Spleen (tissue), 11 donors: Measurements from ENCODE around the gene SLC12A3. TPM values are rescaled to one million over a fixed set of nuclear protein-coding genes. Genes with fewer than 3 reads are reported as not detected.

ENCODE experiments used
- DNase-seq: peaks from one replicate; pipeline ENCODE4 v3.0.0-alpha.2; 2020
- H3K27ac ChIP-seq, 8 donors: fragments of 200-600 bp; sonication (generic) in 7 of 8; 1 replicate in 4 of 8; 2 replicates in 4 of 8; pipeline versions ENCODE4 v1.5.0 to v1.8.0; 2016 to 2021; ENCODE audit warnings: inconsistent platforms in 4 of 8, mild to moderate bottlenecking in 4 of 8, moderate library complexity in 1 of 8
- H3K27me3 ChIP-seq, 7 donors: fragments of 200-600 bp; sonication (generic) in 6 of 7; replicated peaks in 1 of 7; 1 replicate in 4 of 7; 2 replicates in 3 of 7; pipeline versions ENCODE4 v1.5.0 to v1.8.0; 2016 to 2021; ENCODE audit warnings: inconsistent platforms in 3 of 7, mild to moderate bottlenecking in 1 of 7
- H3K36me3 ChIP-seq, 6 donors: fragments of 200-600 bp; sonication (generic) in 5 of 6; 1 replicate in 4 of 6; 2 replicates in 2 of 6; pipeline versions ENCODE4 v1.5.0 to v1.8.0; 2016 to 2021; ENCODE audit warnings: inconsistent platforms in 2 of 6
- H3K4me1 ChIP-seq, 6 donors: fragments of 200-600 bp; sonication (generic) in 5 of 6; 1 replicate in 3 of 6; 2 replicates in 3 of 6; pipeline versions ENCODE4 v1.5.0 to v1.8.0; 2016 to 2021; ENCODE audit warnings: inconsistent platforms in 3 of 6
- H3K4me3 ChIP-seq, 8 donors: fragments of 200-600 bp; sonication (generic) in 7 of 8; 1 replicate in 4 of 8; 2 replicates in 4 of 8; pipeline versions ENCODE4 v1.5.0 to v1.8.0; 2016 to 2021; ENCODE audit warnings: inconsistent platforms in 4 of 8, mild to moderate bottlenecking in 4 of 8, moderate library complexity in 2 of 8
- H3K9me3 ChIP-seq, 8 donors: fragments of 200-600 bp; sonication (generic) in 7 of 8; 1 replicate in 4 of 8; 2 replicates in 4 of 8; pipeline versions ENCODE4 v1.5.0 to v1.8.0; 2016 to 2021; ENCODE audit warnings: inconsistent platforms in 4 of 8
- CTCF ChIP-seq, 11 experiments: fragments of 200-600 bp in 7 of 11; fragments of 450-650 bp in 4 of 11; sonication (generic) in 4 of 11; IDR thresholded peaks in 8 of 11; conservative IDR thresholded peaks in 3 of 11; 1 replicate in 7 of 11; 2 replicates in 4 of 11; pipeline versions ENCODE4 v1.4.0 to v1.8.0; 2016 to 2021; ENCODE audit warnings: antibody characterized with exemption in 11 of 11, inconsistent platforms in 4 of 11, mild to moderate bottlenecking in 1 of 11
- POLR2A ChIP-seq, 3 donors: fragments of 450-650 bp; IDR thresholded peaks; one replicate each; pipeline ENCODE4 v1.5.1; 2017; ENCODE audit warnings: antibody characterized with exemption in 3 of 3, mild to moderate bottlenecking in 1 of 3
- POLR2AphosphoS5 ChIP-seq, 3 donors: sonication (generic); formaldehyde crosslinking; IDR thresholded peaks; one replicate each; pipeline ENCODE4 v1.5.1; 2017; ENCODE audit warnings: antibody characterized with exemption in 3 of 3
- WGBS, 5 donors: extraction: QIAGEN DNeasy Blood & Tissue Kit in 3 of 5; methylation state at CpG; one replicate each; pipeline versions ENCODE4 v1.1.5 to v1.1.7; 2013 to 2018; 5-methylcytosine and 5-hydroxymethylcytosine counted together
- intact Hi-C: fragments of 100-400 bp; cut with DNase I; formaldehyde crosslinking; loops from one replicate; pipeline ENCODE4 v1.15.0; 2023; ENCODE audit warnings: low total_unique reads
- polyA plus RNA-seq, 3 donors: library from polyadenylated mRNA; stranded (reverse); fragments of 200-250 nt; gene quantifications; one replicate each; pipeline ENCODE4 v1.2.1, GENCODE V29; 2013
- total RNA-seq, 7 donors: library from RNA; depleted of rRNA in 3 of 7; stranded (reverse); fragments of >200 nt in 3 of 7; fragmentation: NEBNext Ultra II Directional in 4 of 7; extraction: Animal tissue kit (Norgen Biotek cat#: 25700) in 4 of 7; gene quantifications; one replicate each; pipeline versions ENCODE4 v1.1.0 to v1.2.1, GENCODE V29; 2016 to 2021
- donor health status: healthy with polysubstance abuse.
- donor health status: DM: no; HTN: no; CAD: no; lungs with moderate emphysema.
- donor health status: DM: no; HTN: no; CAD: no.
- donor health status: Bipolar disorder and iron deficiency.
- donor health status: healthy.
- donor health status: DM: no; HTN: no; CAD: no.
- donor health status: DM: yes; HTN: yes; CAD: no.

Gene SLC12A3
- total and polyA plus RNA-seq, 10 donors, result 0.42 to 2.6 (median 1.1) TPM

GRCh38 chr16:56838622-56839337 is 26.2 kb upstream of the SLC12A3 start:
- TF ChIP-seq POLR2A (IDR thresholded peaks at IDR 0.05) (no peak), CTCF (IDR thresholded peaks at IDR 0.05 in 8 of 11, conservative IDR thresholded peaks at IDR 0.05 in 3 of 11) (no peak)
- no peak for DNase-seq
- Histone ChIP-seq H3K4me3 (no peak overlapping the region), H3K27ac (no peak overlapping the region), H3K4me1 (no peaks in the 10 kb centered on the region), H3K36me3 (peaks cover 2 to 100% (median 84%) of the 10 kb centered on the region in 6 donors), H3K9me3 (no peaks in the 10 kb centered on the region), H3K27me3 (no peaks in the 10 kb centered on the region)
- intact Hi-C loops, result no loop called here
- 89 to 95% (median 93%) methylated on average over 9 of the region's 9 CpGs for WGBS, 5 donors

- H3K36me3 ChIP-seq, result peaks cover 2 to 100% (median 75%) of the 10 kb centered on the region in 6 donors
- intact Hi-C loops, result no loop called here
- H3K4me1 ChIP-seq, result no peaks in the 10 kb centered on the region
- H3K9me3 ChIP-seq, result no peaks in the 10 kb centered on the region
- TF ChIP-seq POLR2A (IDR thresholded peaks at IDR 0.05) (no peak), CTCF (IDR thresholded peaks at IDR 0.05 in 8 of 11, conservative IDR thresholded peaks at IDR 0.05 in 3 of 11) (no peak), POLR2AphosphoS5 (IDR thresholded peaks at IDR 0.05) (no peak)
- WGBS, 5 donors, result 98 to 100% (median 99%) methylated on average over 2 of the region's 2 CpGs
- DNase-seq, result no peak
- H3K4me3 ChIP-seq, result no peak overlapping the region
- no peaks in the 10 kb centered on the region for H3K27me3 ChIP-seq
- H3K27ac ChIP-seq, result no peak overlapping the region
Measured at GRCh38 chr16:56841233-56841632, 23.8 kb upstream of the SLC12A3 start.

GRCh38 chr16:56841659-56842058 is 23.3 kb upstream of the SLC12A3 start:
- 91 to 96% (median 94%) methylated on average over 10 of the region's 10 CpGs for WGBS, 5 donors
- Histone ChIP-seq H3K9me3 (no peaks in the 10 kb centered on the region), H3K4me1 (peaks cover 0 to under 1% (median 0%) of the 10 kb centered on the region in 6 donors), H3K36me3 (peaks cover 2 to 96% (median 72%) of the 10 kb centered on the region in 6 donors), H3K27ac (no peak overlapping the region), H3K4me3 (no peak overlapping the region), H3K27me3 (no peaks in the 10 kb centered on the region)
- intact Hi-C loops, result no loop called here
- no peak for DNase-seq
- TF ChIP-seq CTCF (IDR thresholded peaks at IDR 0.05 in 8 of 11, conservative IDR thresholded peaks at IDR 0.05 in 3 of 11), result no peak
- no peak for TF ChIP-seq POLR2AphosphoS5 (IDR thresholded peaks at IDR 0.05)
- TF ChIP-seq POLR2A (IDR thresholded peaks at IDR 0.05), result no peak

- H3K36me3 ChIP-seq, result peaks cover 2 to 92% (median 68%) of the 10 kb centered on the region in 6 donors
- no peak overlapping the region for H3K4me3 ChIP-seq
- no peak for DNase-seq
- no peaks in the 10 kb centered on the region for H3K9me3 ChIP-seq
- H3K27me3 ChIP-seq, result no peaks in the 10 kb centered on the region
- TF ChIP-seq POLR2AphosphoS5 (IDR thresholded peaks at IDR 0.05), result no peak
- intact Hi-C loops, result no loop called here
- H3K4me1 ChIP-seq, result peaks cover 0 to 5% (median under 1%) of the 10 kb centered on the region in 6 donors
- no peak overlapping the region for H3K27ac ChIP-seq
Measured at GRCh38 chr16:56842133-56842532, 22.9 kb upstream of the SLC12A3 start.
